Stimulated activated CD4-positive, alpha-beta T cell treated with anti-CD3 and anti-CD28 coated beads, Interleukin-15, amount 100 ng/mL, for 24 hours (primary cell): Measurements from ENCODE around the gene EPGN.
A peak's percentile ranks its signal among the peaks of the same experiment; 100 is the strongest.
"Not testable (repeated sequence)": the region's sequence is repeated elsewhere in the genome, so short reads cannot be mapped to it uniquely, and the experiment has no call there.

Experiments
- DNase-seq: peaks from one replicate; pipeline ENCODE4 v3.0.0-alpha.2; 2020

Gene EPGN

GRCh38 chr4:74311696-74312313 lies 3.5 kb downstream of the EPGN start:
- DNase-seq: peak; percentile 6

- no peak for DNase-seq
Observed at GRCh38 chr4:74314329-74314728, 6.1 kb downstream of the EPGN start.

- DNase-seq: no peak
Observed at GRCh38 chr4:74314944-74315343, 6.7 kb downstream of the EPGN start.

GRCh38 chr4:74315376-74315775 lies 7.1 kb downstream of the EPGN start:
- no peak for DNase-seq

GRCh38 chr4:74316397-74316796 lies 8.1 kb downstream of the EPGN start:
- DNase-seq: no peak

GRCh38 chr4:74317616-74318246 lies 9.5 kb downstream of the EPGN start:
- DNase-seq: no peak

GRCh38 chr4:74318276-74318675 lies 10.0 kb downstream of the EPGN start:
- DNase-seq: no peak

GRCh38 chr4:74319470-74319869 lies 11.2 kb downstream of the EPGN start:
- no peak for DNase-seq

- DNase-seq: peak; percentile 32
Observed at GRCh38 chr4:74320559-74321118, 12.4 kb downstream of the EPGN start.

GRCh38 chr4:74322301-74322700 lies 14.0 kb downstream of the EPGN start:
- no peak for DNase-seq

- no peak for DNase-seq
Observed at GRCh38 chr4:74323663-74324062, 15.4 kb downstream of the EPGN start.

- no peak for DNase-seq
Observed at GRCh38 chr4:74324262-74324661, 16.0 kb downstream of the EPGN start.

- no peak for DNase-seq
Observed at GRCh38 chr4:74325886-74326285, 17.6 kb downstream of the EPGN start.

GRCh38 chr4:74327762-74328161 lies 19.5 kb downstream of the EPGN start:
- no peak for DNase-seq

GRCh38 chr4:74328501-74328900 lies 20.2 kb downstream of the EPGN start:
- no peak for DNase-seq

- DNase-seq: no peak
Observed at GRCh38 chr4:74329307-74329706, 21.0 kb downstream of the EPGN start.

- no peak for DNase-seq
Observed at GRCh38 chr4:74330295-74330750, 22.1 kb downstream of the EPGN start.

GRCh38 chr4:74331252-74331651 lies 23.0 kb downstream of the EPGN start:
- DNase-seq: no peak

- no peak for DNase-seq
Observed at GRCh38 chr4:74331944-74332343, 23.7 kb downstream of the EPGN start.

GRCh38 chr4:74334636-74335035 lies 26.4 kb downstream of the EPGN start:
- DNase-seq: no peak

GRCh38 chr4:74335341-74336021 lies 27.2 kb downstream of the EPGN start:
- no peak for DNase-seq

- no peak for DNase-seq
Observed at GRCh38 chr4:74338792-74339333, 30.6 kb downstream of the EPGN start.

GRCh38 chr4:74339501-74339900 lies 31.2 kb downstream of the EPGN start:
- DNase-seq: no peak

- DNase-seq: not testable (repeated sequence)
Observed at GRCh38 chr4:74340421-74340820, 32.2 kb downstream of the EPGN start.
